GM12873 (cell line): ENCODE data around the gene CSTPP1.
A peak's percentile ranks its signal among the peaks of the same experiment; 100 is the strongest.

Source experiments
- TF ChIP-seq, protein P1 (sequence below): IDR thresholded peaks from 2 replicates; pipeline ENCODE4 v1.5.1; 2012; ENCODE audit warnings: low read depth, mild to moderate bottlenecking, moderate library complexity, low read length, control low read depth; ENCODE audit not compliant: insufficient read depth; ENCODE audit errors: missing control alignments

The CSTPP1 gene

DNA sequence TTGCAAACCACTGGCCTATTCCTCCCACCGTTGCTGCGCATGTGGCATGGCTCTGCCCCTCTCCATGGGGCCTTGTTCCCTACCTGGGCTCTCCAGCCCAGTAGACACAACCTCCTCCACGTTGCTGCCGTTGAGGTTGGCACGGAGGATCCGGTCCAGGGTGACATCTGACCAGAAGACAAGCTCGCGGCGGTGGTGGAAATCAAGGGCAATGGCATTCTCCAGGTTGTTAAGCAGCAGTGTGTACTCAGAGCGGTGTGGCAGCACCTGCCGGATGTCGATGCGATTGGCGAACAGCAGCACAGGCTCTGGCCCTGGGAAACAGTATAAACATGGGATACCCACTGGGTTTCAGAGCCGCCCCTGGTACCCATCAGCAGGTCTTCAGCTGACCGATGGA lies 42.1 kb upstream of the CSTPP1 start:
- TF ChIP-seq, protein P1, sequence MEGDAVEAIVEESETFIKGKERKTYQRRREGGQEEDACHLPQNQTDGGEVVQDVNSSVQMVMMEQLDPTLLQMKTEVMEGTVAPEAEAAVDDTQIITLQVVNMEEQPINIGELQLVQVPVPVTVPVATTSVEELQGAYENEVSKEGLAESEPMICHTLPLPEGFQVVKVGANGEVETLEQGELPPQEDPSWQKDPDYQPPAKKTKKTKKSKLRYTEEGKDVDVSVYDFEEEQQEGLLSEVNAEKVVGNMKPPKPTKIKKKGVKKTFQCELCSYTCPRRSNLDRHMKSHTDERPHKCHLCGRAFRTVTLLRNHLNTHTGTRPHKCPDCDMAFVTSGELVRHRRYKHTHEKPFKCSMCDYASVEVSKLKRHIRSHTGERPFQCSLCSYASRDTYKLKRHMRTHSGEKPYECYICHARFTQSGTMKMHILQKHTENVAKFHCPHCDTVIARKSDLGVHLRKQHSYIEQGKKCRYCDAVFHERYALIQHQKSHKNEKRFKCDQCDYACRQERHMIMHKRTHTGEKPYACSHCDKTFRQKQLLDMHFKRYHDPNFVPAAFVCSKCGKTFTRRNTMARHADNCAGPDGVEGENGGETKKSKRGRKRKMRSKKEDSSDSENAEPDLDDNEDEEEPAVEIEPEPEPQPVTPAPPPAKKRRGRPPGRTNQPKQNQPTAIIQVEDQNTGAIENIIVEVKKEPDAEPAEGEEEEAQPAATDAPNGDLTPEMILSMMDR, result no peak

DNA sequence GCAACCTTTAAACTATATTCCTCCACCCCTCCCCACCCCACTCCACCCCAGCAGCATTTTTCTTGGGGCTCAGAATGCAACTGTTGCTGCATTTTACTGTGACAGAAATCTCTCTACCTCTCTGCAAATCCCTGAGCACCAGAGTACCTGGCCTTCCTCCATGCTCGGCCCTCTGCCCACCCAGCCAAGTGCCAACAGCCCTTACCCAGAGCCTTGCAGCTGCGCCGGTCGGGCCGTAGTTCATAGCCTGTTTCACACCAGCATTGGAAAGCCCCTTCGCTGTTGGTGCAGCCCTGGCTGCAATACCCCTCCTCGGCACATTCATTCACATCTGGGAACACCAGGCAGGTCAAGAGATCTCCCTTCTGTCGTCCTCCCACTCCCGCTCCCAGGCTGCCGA lies 41.6 kb upstream of the CSTPP1 start:
- TF ChIP-seq, protein P1, result no peak

DNA sequence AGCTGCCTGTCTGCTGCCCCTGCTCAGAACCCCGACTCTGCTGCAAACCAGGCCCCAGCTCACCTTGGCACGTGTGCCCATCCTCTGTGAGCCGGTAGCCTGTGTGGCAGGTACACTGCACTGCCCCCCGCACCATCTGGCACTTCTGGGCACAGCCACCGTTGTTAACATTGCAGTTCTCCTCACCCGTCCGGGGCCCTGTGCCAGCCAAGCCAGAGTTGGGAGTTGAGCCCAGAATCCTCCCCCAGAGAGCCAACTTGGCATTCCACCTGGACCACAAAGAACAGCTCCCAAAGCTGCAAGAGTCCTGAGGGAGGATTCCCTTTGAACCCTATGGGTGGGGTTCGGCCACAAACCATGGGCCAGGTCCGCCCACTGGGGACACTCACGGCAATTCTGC lies 40.7 kb upstream of the CSTPP1 start:
- TF ChIP-seq, protein P1, result no peak

DNA sequence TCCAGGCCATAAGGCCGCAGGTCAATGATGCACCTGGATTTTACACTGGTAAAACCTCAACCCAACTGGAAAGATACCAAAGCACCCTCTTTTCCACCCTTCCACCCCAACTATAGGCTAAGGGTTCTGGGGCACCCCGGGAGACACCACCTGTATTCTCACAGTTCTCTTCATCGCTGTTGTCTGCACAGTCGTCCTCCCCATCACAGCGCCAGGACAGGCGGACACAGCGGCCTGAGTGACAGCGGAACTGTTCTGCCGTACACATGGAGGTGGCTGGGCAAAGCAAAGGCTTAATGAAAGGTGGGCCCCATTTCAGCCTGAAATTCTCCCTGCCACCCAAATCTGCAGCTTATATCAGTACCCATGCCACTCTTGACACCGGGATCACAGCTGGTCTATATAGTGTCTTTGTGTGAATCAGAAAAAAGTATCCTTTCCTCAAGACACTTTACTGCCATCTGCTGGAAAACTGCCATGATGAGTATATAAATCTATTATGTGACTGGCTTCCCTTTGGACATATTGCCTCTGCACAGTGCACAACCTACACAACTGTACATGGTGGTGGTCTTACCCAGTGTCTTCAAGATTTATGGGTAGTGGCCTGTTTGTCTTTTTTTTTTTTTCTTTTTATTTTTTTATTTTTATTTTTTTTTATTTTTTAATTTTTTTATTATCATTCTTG lies 39.7 kb upstream of the CSTPP1 start:
- TF ChIP-seq, protein P1, result peak; percentile 50

DNA sequence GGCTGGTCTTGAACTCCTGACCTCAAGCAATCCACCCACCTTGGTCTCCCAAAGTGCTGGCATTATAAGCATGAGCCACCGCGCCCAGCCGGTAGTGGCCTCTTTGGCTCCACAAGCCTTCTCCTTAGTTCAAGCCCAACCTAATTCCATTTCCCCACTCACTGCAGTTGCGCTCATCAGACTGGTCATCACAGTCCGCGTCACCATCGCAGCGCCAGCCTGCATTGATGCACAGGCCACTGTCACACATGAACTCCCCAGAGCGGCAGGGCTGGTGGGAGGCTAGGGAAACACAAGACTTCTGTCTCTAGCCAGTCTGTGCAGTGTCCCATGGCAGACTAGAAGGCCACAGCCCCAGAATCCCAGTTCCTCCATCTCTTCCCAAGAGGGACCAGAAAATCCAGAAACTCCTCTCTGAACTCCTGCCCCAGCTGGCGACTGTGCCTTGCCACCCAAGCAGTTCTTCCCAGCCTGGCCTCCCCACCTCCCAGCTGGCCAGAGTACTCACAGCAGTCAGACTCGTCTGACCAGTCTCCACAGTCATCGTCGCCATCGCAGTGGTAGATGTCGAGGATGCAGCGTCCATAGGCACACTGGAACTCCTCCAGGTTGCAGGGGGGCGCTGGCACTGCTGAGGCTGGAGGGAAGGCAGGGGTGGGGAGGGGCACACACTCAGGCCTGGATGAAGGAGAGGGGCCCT lies 38.0 kb upstream of the CSTPP1 start:
- TF ChIP-seq, protein P1, result no peak

DNA sequence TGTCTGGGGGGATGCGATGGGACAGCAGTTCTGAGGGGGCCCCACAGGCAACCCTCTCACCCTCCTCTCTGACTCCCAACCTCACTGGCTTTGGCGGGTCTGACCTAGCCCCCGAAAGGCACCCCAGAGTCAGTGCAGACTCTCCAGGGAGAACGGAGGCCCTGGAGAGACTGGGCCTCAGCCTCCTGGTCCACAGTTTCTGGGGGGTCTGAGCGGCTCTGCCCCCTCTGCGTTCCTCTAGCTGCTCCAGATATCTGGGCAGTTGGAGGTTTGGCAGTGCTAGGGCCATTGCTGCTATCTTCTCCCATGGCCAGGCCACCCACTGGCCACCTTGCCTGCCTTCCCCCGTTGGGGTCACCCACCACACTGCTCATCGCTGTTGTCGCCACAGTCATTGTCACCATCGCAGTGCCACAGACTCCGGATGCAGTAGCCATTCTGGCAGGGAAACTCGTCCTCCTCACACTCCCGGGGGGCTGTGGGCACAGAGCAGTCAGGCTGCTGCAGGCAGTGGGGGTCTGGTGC lies 37.0 kb upstream of the CSTPP1 start:
- TF ChIP-seq, protein P1, result no peak

DNA sequence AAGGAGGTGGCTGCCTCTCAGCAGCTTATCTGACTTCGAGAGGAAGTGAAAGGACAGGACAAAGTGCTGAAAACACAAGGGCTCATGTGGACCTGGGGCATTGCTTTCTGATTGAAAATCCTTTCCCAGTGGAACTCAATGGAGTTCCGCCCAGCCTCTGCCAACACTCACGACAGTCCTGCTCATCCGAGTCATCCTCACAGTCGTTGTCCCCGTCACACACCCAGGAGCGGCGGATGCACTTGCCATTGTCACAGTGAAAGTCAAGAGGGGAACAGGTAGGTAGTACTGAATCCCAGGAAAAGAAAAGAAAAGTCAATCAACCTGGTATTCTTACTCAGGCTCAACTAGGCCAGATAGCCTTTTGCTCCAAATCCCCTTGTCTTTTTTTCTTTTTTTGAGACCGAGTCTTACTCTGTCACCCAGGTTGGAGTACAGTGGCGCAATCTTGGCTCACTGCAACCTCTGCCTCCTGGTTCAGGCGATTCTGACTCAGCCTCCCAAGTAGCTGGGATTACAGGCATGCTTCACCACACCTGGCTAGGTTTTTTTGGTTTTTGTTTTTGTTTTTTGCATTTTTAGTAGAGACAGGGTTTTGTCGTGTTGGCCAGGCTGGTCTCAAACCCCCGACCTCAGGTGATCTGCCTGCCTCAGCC lies 36.3 kb upstream of the CSTPP1 start:
- TF ChIP-seq, protein P1, result no peak
